HG03460 (cell line): ENCODE results near the gene AJAP1.

ENCODE experiments used
- ATAC-seq: cut with Tn5 transposase; IDR thresholded peaks from one replicate; pipeline ENCODE4 v1.9.1; 2021; ENCODE audit not compliant: unreplicated experiment

The AJAP1 gene

DNA sequence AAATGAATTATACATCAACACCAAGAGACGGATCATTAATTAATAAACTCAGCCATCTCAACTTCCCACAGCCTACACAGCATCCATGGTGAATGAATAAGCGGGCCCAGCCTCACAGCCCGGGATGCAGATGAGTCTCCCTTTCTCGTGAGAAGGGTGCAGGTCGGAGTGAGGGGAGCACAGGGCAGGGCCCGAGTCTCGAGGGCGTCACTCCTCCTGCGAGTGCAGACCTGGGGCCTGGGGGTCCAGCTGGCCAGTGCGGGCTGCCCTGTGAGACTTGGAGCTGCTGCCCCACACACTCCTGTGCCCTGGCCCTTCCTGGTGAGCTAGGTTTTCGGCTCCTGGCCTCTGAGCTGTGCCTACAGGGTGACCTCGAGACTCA lies 74.7 kb downstream of the AJAP1 start:
- ATAC-seq, result no peak

DNA sequence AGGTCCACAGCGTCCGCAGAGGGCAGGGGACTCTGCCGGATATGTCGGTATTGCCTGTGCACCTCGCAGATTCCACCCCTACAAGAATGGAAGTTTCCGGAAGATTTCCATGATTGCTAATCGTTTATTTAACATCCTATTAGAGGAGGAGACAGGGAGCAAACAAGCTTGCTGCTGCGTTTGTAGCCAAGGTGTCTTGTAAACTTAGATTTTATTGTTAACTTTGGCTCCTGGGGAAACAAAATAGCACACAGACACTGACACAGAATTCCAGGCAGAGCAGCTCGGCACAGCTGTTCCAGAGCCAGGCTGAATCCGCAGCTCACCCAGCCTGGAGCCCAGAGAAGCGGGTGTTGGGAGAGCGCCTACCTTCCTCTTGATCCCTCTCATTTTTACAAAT lies 75.7 kb downstream of the AJAP1 start:
- ATAC-seq, result no peak

- no peak for ATAC-seq
These were observed 79.2 kb downstream of the AJAP1 start for GRCh38 chr1:4733446-4734177.

DNA sequence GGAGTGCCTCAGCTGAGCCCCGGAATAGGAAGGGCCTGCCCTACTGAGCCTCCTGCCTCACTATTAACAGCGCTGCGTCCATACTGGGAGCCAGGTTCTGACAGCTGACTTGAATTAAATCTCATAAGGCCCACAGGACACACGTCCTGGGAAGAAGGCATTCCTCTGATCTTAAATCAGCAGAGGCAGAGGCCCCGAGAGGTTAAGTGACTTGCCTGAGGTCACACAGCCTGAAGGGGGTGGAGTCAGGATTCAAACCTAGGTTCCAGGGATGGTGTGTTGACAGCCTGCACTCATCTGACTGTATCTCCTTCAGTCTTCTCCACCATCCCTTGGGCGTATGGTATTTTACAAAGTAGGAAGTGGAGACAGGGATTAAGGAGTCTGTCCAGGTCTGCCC lies 79.8 kb downstream of the AJAP1 start:
- ATAC-seq, result no peak

DNA sequence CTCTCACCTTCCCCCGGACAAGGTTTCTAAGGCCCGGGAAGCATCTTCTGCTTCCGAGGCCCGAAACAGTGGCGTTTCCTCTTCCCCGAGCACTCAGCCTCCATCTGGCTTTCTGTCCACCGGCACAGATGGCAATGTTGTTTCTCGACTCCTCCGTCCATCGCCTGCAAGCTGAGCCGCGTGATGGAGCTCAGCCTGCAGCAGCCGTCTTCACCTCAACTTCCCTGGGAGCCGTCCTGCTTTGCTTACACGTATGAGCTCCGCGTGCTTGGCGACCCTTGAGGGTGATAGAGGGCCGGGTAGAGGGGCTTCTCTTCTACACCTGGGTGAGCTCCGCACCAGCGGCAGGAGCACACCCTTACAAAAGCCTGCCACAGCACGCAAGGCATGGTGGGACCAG lies 80.4 kb downstream of the AJAP1 start:
- ATAC-seq, result no peak

GRCh38 chr1:4736254-4736653 lies 81.8 kb downstream of the AJAP1 start:
- no peak for ATAC-seq

DNA sequence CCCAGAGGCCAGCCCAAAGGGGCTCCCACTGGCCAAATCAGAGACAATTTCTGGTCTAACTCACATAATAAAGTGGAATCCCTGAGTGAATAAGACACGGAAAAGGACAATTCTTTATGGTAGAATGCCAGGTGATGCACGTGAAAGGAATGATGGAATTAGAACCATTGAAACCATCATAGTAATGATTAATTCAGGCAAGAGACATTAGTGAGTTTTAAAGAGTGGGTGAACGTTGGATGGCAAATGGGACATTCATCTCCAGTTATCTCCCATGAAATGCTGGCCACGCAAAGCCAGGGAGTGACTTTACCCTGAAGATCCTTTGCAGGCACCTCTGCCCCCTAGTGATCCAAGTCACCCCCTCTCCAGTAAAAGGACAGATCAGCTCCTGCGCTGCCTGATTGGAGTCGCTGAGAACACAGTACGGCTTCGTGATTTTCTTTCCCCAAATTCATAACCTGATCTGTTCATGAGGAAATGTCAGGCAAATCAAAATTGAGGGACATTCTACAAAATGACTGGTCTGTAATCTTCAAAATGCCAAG lies 87.5 kb downstream of the AJAP1 start:
- no peak for ATAC-seq

DNA sequence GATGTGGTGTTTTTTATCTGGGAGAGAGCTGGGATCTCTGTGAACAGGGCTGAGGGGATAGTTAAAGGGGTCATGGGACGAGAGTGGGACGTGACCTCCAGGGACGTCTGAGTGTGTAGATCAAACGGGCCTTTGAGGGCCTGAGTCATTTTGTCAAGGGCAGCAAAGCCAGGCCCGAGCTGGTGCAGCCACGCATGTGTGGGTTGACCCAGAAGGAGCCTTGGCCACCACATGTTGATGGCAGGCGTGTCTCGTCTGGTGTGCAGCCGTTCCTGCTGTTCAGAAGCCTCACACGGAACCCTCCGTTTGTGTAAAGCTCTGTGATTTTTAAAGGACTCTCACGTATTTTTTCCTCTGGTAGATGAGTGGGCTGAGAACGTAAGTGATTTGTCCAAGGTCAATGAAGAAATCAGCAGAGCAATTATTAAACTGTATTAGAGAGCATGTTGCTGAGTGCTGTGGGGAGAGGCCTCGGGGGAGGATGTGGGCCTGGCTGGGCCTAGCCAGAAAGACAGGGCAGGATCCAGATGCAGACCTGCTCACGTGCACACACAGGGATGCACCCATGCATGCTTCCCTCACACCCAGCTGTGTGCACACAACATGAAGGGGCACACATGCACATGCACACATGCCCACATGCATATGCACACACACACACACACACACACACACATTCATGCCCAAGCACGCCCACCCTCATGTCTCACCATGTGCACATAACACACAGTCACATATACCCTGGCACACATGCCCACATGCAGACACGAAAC lies 89.8 kb downstream of the AJAP1 start:
- ATAC-seq, result no peak

- no peak for ATAC-seq
These were observed 91.2 kb downstream of the AJAP1 start for GRCh38 chr1:4745560-4745959.

- ATAC-seq, result no peak
These were observed 95.0 kb downstream of the AJAP1 start for GRCh38 chr1:4749406-4749805.

- ATAC-seq, result no peak
These were observed 95.8 kb downstream of the AJAP1 start for GRCh38 chr1:4750177-4750576.

GRCh38 chr1:4752059-4752458 lies 97.7 kb downstream of the AJAP1 start:
- no peak for ATAC-seq

- ATAC-seq, result no peak
These were observed 100.4 kb downstream of the AJAP1 start for GRCh38 chr1:4754816-4755215.

GRCh38 chr1:4755301-4755845 lies 101.0 kb downstream of the AJAP1 start:
- ATAC-seq, result no peak

- no peak for ATAC-seq
These were observed 101.6 kb downstream of the AJAP1 start for GRCh38 chr1:4755864-4756504.

- no peak for ATAC-seq
These were observed 102.6 kb downstream of the AJAP1 start for GRCh38 chr1:4756851-4757580.

DNA sequence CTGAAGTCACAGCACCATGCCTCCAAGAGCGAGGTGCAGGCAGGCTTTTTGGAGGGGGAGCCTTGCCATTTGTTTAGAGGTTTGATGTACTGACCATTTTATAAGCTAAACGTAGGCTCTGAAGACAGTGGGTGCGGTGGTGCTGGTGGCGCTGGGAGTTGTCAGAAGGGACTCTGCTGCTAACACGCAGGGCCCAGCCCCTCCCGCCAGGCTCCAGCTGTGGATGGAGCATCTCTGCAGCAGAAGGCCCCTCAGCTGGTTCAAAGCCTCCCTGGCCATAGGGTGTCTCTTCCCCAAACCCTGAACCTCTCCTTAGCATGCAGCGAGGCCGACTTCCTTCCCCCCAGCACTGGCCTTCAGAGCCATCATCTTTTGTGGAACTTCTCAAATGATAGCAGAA lies 105.3 kb downstream of the AJAP1 start:
- no peak for ATAC-seq

DNA sequence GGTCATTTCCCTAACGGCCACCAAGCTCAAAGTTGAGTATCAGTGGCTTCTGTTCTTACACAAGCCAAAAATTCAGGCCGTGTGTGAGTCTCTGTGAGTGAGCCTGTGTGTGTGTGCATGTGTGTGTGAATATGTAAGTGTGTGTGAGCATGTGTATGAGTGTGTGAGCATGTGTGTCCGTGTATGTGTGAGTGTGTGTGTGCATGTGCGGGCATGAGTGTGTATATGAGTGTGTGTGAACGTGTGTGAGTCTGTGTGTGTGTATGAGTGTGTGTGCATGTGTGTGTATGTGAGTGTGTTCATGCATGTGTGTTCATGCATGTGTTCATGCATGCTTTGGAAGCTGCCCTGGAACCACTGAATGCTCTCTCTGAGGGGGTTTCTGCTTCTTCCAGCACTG lies 105.7 kb downstream of the AJAP1 start:
- ATAC-seq, result no peak

GRCh38 chr1:4761324-4761723 lies 106.9 kb downstream of the AJAP1 start:
- ATAC-seq, result no peak

DNA sequence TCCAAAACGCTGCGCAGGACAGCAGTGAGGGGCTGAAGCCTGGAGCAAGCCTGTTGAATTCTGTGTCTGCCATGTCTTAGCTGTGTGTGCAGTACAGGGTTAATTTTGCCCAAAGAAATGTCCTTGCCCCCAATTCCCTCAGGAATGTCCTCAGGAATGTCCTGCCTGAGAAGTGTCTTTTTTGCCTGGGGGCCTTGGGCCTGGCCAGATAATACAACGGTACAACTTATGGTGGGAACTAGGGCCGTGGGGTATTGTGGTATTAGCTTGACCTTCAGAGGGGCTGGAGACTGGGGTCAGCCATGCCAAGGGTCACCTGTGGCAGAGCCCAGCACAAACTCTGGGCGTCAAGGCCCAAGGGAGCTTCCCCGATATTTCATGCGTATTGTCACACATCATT lies 107.7 kb downstream of the AJAP1 start:
- no peak for ATAC-seq

GRCh38 chr1:4767308-4767707 lies 112.9 kb downstream of the AJAP1 start:
- ATAC-seq, result no peak
